CD4-positive, alpha-beta memory T cell (primary cell): Measurements from ENCODE around the gene LRRC8C. TPM values are rescaled to one million over a fixed set of nuclear protein-coding genes. Genes with fewer than 3 reads are reported as not detected.

ENCODE experiments used
- CTCF ChIA-PET: fragments of 350-600 bp; sonication (Branson Sonifier 250); formaldehyde crosslinking; loops from one replicate; lab custom pipeline; 2021; ENCODE audit warnings: inconsistent platforms; ENCODE audit not compliant: partially characterized antibody; lab: Charles Lee
- POLR2A ChIA-PET: fragments of 350-600 bp; sonication (Branson Sonifier 250); formaldehyde crosslinking; loops from one replicate; lab custom pipeline; 2021; ENCODE audit not compliant: partially characterized antibody; lab: Charles Lee
- DNase-seq, 5 donors: peaks; one replicate each; pipeline versions ENCODE4 v3.0.0 to v3.0.0-alpha.2; 2020 to 2022; ENCODE audit warnings: mixed read lengths in 1 of 5
- H3K27ac ChIP-seq: one replicate; pipeline ENCODE4 v1.7.0; 2013; ENCODE audit warnings: low read depth, low read length
- H3K27me3 ChIP-seq: 2 replicates; pipeline ENCODE4 v1.7.0; 2013; ENCODE audit warnings: mild to moderate bottlenecking, low read length, moderate library complexity; ENCODE audit not compliant: insufficient read depth
- H3K36me3 ChIP-seq: 2 replicates; pipeline ENCODE4 v1.7.0; 2013; ENCODE audit warnings: mild to moderate bottlenecking, low read length, moderate library complexity; ENCODE audit not compliant: insufficient read depth
- H3K4me1 ChIP-seq: 2 replicates; pipeline ENCODE4 v1.7.0; 2013; ENCODE audit warnings: mild to moderate bottlenecking, low read length, moderate library complexity; ENCODE audit not compliant: insufficient read depth
- H3K4me3 ChIP-seq, 2 donors: one replicate each; pipeline ENCODE4 v1.7.0; 2013; ENCODE audit warnings: low read length in 2 of 2, mild to moderate bottlenecking in 1 of 2
- H3K9me3 ChIP-seq, 2 donors: one replicate each; pipeline ENCODE4 v1.7.0; 2013; ENCODE audit warnings: low read length in 2 of 2, control low read depth in 1 of 2; ENCODE audit not compliant: control insufficient read depth in 1 of 2
- H3K27ac Mint-ChIP-seq, 7 donors: one replicate each; pipeline ENCODE4 v1.8.0; 2020 to 2021; ENCODE audit warnings: mixed read lengths in 7 of 7, mild to moderate bottlenecking in 6 of 7, inconsistent platforms in 3 of 7, moderate library complexity in 3 of 7
- H3K27me3 Mint-ChIP-seq, 2 donors: one replicate each; pipeline ENCODE4 v1.8.0; 2020 to 2021; ENCODE audit warnings: mixed read lengths in 2 of 2
- H3K36me3 Mint-ChIP-seq, 2 donors: one replicate each; pipeline ENCODE4 v1.8.0; 2020 to 2021; ENCODE audit warnings: mixed read lengths in 2 of 2, inconsistent platforms in 1 of 2, mild to moderate bottlenecking in 1 of 2
- H3K4me1 Mint-ChIP-seq, 4 donors: one replicate each; pipeline ENCODE4 v1.8.0; 2020 to 2021; ENCODE audit warnings: mixed read lengths in 4 of 4, mild to moderate bottlenecking in 1 of 4
- H3K4me3 Mint-ChIP-seq, 8 donors: one replicate each; pipeline ENCODE4 v1.8.0; 2020 to 2021; ENCODE audit warnings: mixed read lengths in 8 of 8, mild to moderate bottlenecking in 7 of 8, moderate library complexity in 6 of 8, inconsistent platforms in 3 of 8
- H3K9me3 Mint-ChIP-seq, 8 donors: one replicate each; pipeline ENCODE4 v1.8.0; 2020 to 2021; ENCODE audit warnings: mixed read lengths in 8 of 8, mild to moderate bottlenecking in 5 of 8, inconsistent platforms in 3 of 8, moderate library complexity in 1 of 8
- intact Hi-C: fragments of 100-400 bp; cut with micrococcal nuclease; formaldehyde crosslinking; loops from one replicate; pipeline ENCODE4 v1.15.1; 2023
- polyA plus RNA-seq, 2 donors: library from polyadenylated mRNA; unstranded; fragments of 300-500 nt; fragmentation: Illumina TruSeq; gene quantifications; one replicate each; pipeline ENCODE4 v1.2.3, GENCODE V29; 2021
- total RNA-seq, 2 experiments: library from RNA; stranded (reverse); gene quantifications; one replicate each; pipeline ENCODE4 v1.2.3, GENCODE V29; 2021

The LRRC8C gene
- total and polyA plus RNA-seq, 4 experiments from 2014 or later: 21.2 to 57.1 (median 43.4) TPM

GRCh38 chr1:89698624-89699023 is 65.7 kb downstream of the LRRC8C start:
- H3K9me3 Mint-ChIP-seq: peaks cover 0 to 2% (median 0%) of the 10 kb centered on the region in 8 donors
- intact Hi-C loops: loop anchor here (1.0 to 5.0 kb wide), 4 partner anchors 40 to 176 kb away; partner anchors contain the start of genes LRRC8B and LRRC8C
- Histone ChIP-seq H3K36me3 (no peaks in the 10 kb centered on the region), H3K4me1 (peaks cover 89% of the 10 kb centered on the region), H3K9me3 (no peaks in the 10 kb centered on the region), H3K4me3 (peak overlapping the region in 1 of 2 donors; percentile 0), H3K27me3 (no peaks in the 10 kb centered on the region), H3K27ac (peak overlapping the region; percentile 16)
- H3K27ac Mint-ChIP-seq: peak overlapping the region; percentile 81 to 95 (median 92)
- H3K27me3 Mint-ChIP-seq: no peaks in the 10 kb centered on the region
- peak in 2 of 5 donors; percentile 19 to 23 for DNase-seq
- H3K4me3 Mint-ChIP-seq: peak overlapping the region; percentile 78 to 91 (median 86)
- H3K4me1 Mint-ChIP-seq: peaks cover 68 to 91% (median 82%) of the 10 kb centered on the region in 4 donors
- POLR2A ChIA-PET: interaction anchor here (0.8 to 7.3 kb wide), 17 partner anchors 8 to 174 kb away, joined by 3 to 62 read pairs (median 7); partner anchors contain the start of genes LRRC8B and LRRC8C
- CTCF ChIA-PET: interaction anchor here (1.3 to 2.9 kb wide), 9 partner anchors 19 to 714 kb away, joined by 3 to 23 read pairs (median 7); partner anchors contain the start of gene LRRC8C
- H3K36me3 Mint-ChIP-seq: peaks cover 51 to 52% of the 10 kb centered on the region in 2 donors

DNA sequence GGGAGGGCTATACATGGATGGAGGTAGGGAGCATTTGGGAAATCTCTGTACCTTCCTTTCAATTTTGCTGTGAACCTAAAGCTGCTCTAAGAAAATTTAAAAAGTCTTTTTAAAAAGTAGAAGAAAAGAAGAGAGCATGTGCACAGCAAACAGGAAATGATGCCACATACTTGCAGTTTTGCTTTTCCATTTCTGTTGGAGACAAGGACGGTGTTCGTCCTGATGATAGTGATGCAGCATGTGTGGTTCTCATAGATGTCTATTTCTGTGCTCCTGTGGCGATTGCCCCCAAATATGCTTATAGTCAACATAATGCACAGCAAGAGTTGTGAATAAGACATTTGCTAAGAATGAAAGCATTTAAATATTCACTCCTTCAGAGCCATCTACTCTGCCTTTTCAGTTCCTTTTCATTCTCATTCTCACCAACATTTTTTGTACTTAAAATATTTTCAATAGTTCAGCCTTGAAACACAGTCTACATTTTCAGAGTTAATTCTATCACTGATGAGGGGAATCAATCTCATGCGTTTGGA is 66.6 kb downstream of the LRRC8C start:
- Histone ChIP-seq H3K27ac (peak overlapping the region; percentile 16), H3K27me3 (no peaks in the 10 kb centered on the region), H3K4me1 (peaks cover 87% of the 10 kb centered on the region), H3K36me3 (no peaks in the 10 kb centered on the region), H3K9me3 (no peaks in the 10 kb centered on the region), H3K4me3 (peak overlapping the region in 1 of 2 donors; percentile 0)
- peaks cover 0 to 5% (median 1%) of the 10 kb centered on the region in 8 donors for H3K9me3 Mint-ChIP-seq
- peak overlapping the region; percentile 81 to 95 (median 92) for H3K27ac Mint-ChIP-seq
- H3K27me3 Mint-ChIP-seq: no peaks in the 10 kb centered on the region
- H3K4me3 Mint-ChIP-seq: peak overlapping the region in 7 of 8 donors; percentile 15 to 91 (median 86)
- peaks cover 66 to 91% (median 81%) of the 10 kb centered on the region in 4 donors for H3K4me1 Mint-ChIP-seq
- ChIA-PET CTCF (interaction anchor here (1.0 to 2.9 kb wide), 9 partner anchors 19 to 715 kb away, joined by 3 to 23 read pairs (median 7); partner anchors contain the start of gene LRRC8C), POLR2A (interaction anchor here (0.8 to 4.0 kb wide), 11 partner anchors 14 to 175 kb away, joined by 3 to 35 read pairs (median 8); partner anchors contain the start of genes LRRC8B and LRRC8C)
- intact Hi-C loops: loop anchor here (2.0 to 5.0 kb wide), 3 partner anchors 41 to 177 kb away; partner anchors contain the start of gene LRRC8B
- H3K36me3 Mint-ChIP-seq: peaks cover 52 to 54% of the 10 kb centered on the region in 2 donors
- no peak for DNase-seq

GRCh38 chr1:89701746-89702241 is 68.9 kb downstream of the LRRC8C start:
- ChIA-PET POLR2A (interaction anchor here (1.3 kb wide), 1 partner anchor 57 kb away, joined by 3 read pairs; no protein-coding TSS in a partner anchor), CTCF (no interaction called here)
- Histone ChIP-seq H3K36me3 (no peaks in the 10 kb centered on the region), H3K4me3 (no peak overlapping the region), H3K27me3 (no peaks in the 10 kb centered on the region), H3K4me1 (peaks cover 69% of the 10 kb centered on the region), H3K27ac (no peak overlapping the region), H3K9me3 (no peaks in the 10 kb centered on the region)
- no peaks in the 10 kb centered on the region for H3K27me3 Mint-ChIP-seq
- intact Hi-C loops: no loop called here
- H3K4me1 Mint-ChIP-seq: peaks cover 57 to 84% (median 73%) of the 10 kb centered on the region in 4 donors
- H3K9me3 Mint-ChIP-seq: peaks cover 0 to 6% (median 1%) of the 10 kb centered on the region in 8 donors
- H3K27ac Mint-ChIP-seq: peak overlapping the region in 6 of 7 donors; percentile 8 to 61 (median 30)
- H3K36me3 Mint-ChIP-seq: peaks cover 46 to 54% of the 10 kb centered on the region in 2 donors
- DNase-seq: peak in 1 of 5 donors; percentile 41
- H3K4me3 Mint-ChIP-seq: peak overlapping the region in 3 of 8 donors; percentile 8 to 24 (median 14)

GRCh38 chr1:89702520-89703045 is 69.7 kb downstream of the LRRC8C start:
- no peak overlapping the region for H3K4me3 ChIP-seq
- H3K4me1 ChIP-seq: peaks cover 63% of the 10 kb centered on the region
- no peak for DNase-seq
- H3K27ac ChIP-seq: no peak overlapping the region
- CTCF ChIA-PET: interaction anchor here (0.9 to 1.0 kb wide), 3 partner anchors 17 to 60 kb away, joined by 3 read pairs; no protein-coding TSS in a partner anchor
- Mint-ChIP-seq H3K9me3 (peaks cover 0 to 6% (median 1%) of the 10 kb centered on the region in 8 donors), H3K4me1 (peaks cover 52 to 80% (median 69%) of the 10 kb centered on the region in 4 donors), H3K4me3 (peak overlapping the region in 2 of 8 donors; percentile 0 to 35), H3K27me3 (no peaks in the 10 kb centered on the region), H3K27ac (peak overlapping the region in 3 of 7 donors; percentile 16 to 42 (median 17)), H3K36me3 (peaks cover 41 to 54% of the 10 kb centered on the region in 2 donors)
- POLR2A ChIA-PET: interaction anchor here (1.0 to 1.3 kb wide), 3 partner anchors 8 to 44 kb away, joined by 3 to 7 read pairs (median 5); no protein-coding TSS in a partner anchor
- no peaks in the 10 kb centered on the region for H3K9me3 ChIP-seq
- H3K27me3 ChIP-seq: no peaks in the 10 kb centered on the region
- intact Hi-C loops: no loop called here
- H3K36me3 ChIP-seq: no peaks in the 10 kb centered on the region

GRCh38 chr1:89703469-89703868 is 70.5 kb downstream of the LRRC8C start:
- intact Hi-C loops: no loop called here
- CTCF ChIA-PET: interaction anchor here (0.9 to 1.0 kb wide), 2 partner anchors 16 to 59 kb away, joined by 3 read pairs; no protein-coding TSS in a partner anchor
- POLR2A ChIA-PET: interaction anchor here (1.2 to 1.3 kb wide), 2 partner anchors 9 to 17 kb away, joined by 3 to 7 read pairs; no protein-coding TSS in a partner anchor

DNA sequence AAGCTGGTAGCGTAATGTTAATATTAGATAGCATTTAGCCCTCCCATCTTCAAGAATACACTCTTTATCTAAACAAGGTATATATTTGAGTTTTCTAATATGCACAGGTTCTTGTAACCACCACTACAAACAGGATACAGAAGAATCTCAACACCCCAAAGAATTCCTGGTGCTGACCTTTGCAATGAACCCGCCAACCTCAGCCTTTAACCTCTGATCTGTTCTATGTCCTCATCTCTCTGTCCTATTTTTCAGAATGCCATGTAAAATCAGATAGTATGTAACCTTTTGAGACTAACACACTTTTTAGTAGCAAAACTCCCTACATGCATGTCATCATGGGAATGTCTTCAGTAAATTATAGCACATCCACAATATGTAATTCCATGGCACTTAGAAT is 71.1 kb downstream of the LRRC8C start:
- no peaks in the 10 kb centered on the region for H3K9me3 ChIP-seq

More at GRCh38 chr1:89703469-89703868, 70.5 kb downstream of the LRRC8C start:
- no peaks in the 10 kb centered on the region for H3K27me3 Mint-ChIP-seq
- H3K9me3 ChIP-seq: no peaks in the 10 kb centered on the region
- H3K36me3 ChIP-seq: no peaks in the 10 kb centered on the region
- H3K36me3 Mint-ChIP-seq: peaks cover 50 to 58% of the 10 kb centered on the region in 2 donors
- no peak overlapping the region for H3K4me3 ChIP-seq
- peaks cover 51 to 79% (median 65%) of the 10 kb centered on the region in 4 donors for H3K4me1 Mint-ChIP-seq
- peaks cover 54% of the 10 kb centered on the region for H3K4me1 ChIP-seq
- DNase-seq: no peak
- H3K9me3 Mint-ChIP-seq: peaks cover 0 to 6% (median 1%) of the 10 kb centered on the region in 8 donors
- H3K4me3 Mint-ChIP-seq: peak overlapping the region in 4 of 8 donors; percentile 2 to 67 (median 32)
- no peak overlapping the region for H3K27ac ChIP-seq
- no peaks in the 10 kb centered on the region for H3K27me3 ChIP-seq
- H3K27ac Mint-ChIP-seq: peak overlapping the region in 6 of 7 donors; percentile 15 to 85 (median 54)

More for the DNA sequence above, 71.1 kb downstream of the LRRC8C start:
- no peak for DNase-seq
- H3K27me3 Mint-ChIP-seq: no peaks in the 10 kb centered on the region
- H3K4me1 Mint-ChIP-seq: peaks cover 48 to 79% (median 61%) of the 10 kb centered on the region in 4 donors
- ChIA-PET POLR2A (no interaction called here), CTCF (no interaction called here)
- no peaks in the 10 kb centered on the region for H3K36me3 ChIP-seq
- peak overlapping the region in 5 of 7 donors; percentile 51 to 68 (median 59) for H3K27ac Mint-ChIP-seq
- peaks cover 48% of the 10 kb centered on the region for H3K4me1 ChIP-seq
- no peak overlapping the region for H3K4me3 ChIP-seq
- intact Hi-C loops: loop anchor here (2.0 kb wide), 1 partner anchor 15 kb away; no protein-coding TSS in a partner anchor
- H3K9me3 Mint-ChIP-seq: peaks cover 0 to 6% (median 0%) of the 10 kb centered on the region in 8 donors
- H3K4me3 Mint-ChIP-seq: peak overlapping the region in 1 of 8 donors; percentile 21
- no peak overlapping the region for H3K27ac ChIP-seq
- H3K27me3 ChIP-seq: no peaks in the 10 kb centered on the region
- peaks cover 56 to 62% of the 10 kb centered on the region in 2 donors for H3K36me3 Mint-ChIP-seq
